Left ventricle myocardium inferior (tissue), 1 donor: ENCODE measurements around the gene KCNJ12. TPM values are rescaled to one million over a fixed set of nuclear protein-coding genes. Genes with fewer than 3 reads are reported as not detected.
"Not testable (repeated sequence)": the region's sequence is repeated elsewhere in the genome, so short reads cannot be mapped to it uniquely, and the experiment has no call there.

Experiments used
- DNase-seq: peaks from one replicate; pipeline ENCODE4 v3.0.0-alpha.2; 2020
- H3K27ac ChIP-seq: fragments of 200-600 bp; replicated peaks from 2 replicates; pipeline ENCODE4 v1.8.0; 2021
- H3K27me3 ChIP-seq: fragments of 200-600 bp; 2 replicates; pipeline ENCODE4 v1.8.0; 2021; ENCODE audit warnings: low read depth
- H3K36me3 ChIP-seq: fragments of 200-600 bp; 2 replicates; pipeline ENCODE4 v1.8.0; 2021
- H3K4me1 ChIP-seq: fragments of 200-600 bp; 2 replicates; pipeline ENCODE4 v1.8.0; 2021
- H3K4me3 ChIP-seq: fragments of 200-600 bp; 2 replicates; pipeline ENCODE4 v1.8.0; 2021; ENCODE audit warnings: mild to moderate bottlenecking, moderate library complexity
- H3K9me3 ChIP-seq: fragments of 200-600 bp; replicated peaks from 2 replicates; pipeline ENCODE4 v1.8.0; 2021
- intact Hi-C: fragments of 100-400 bp; cut with micrococcal nuclease; formaldehyde crosslinking; loops from one replicate; pipeline ENCODE4 v1.11.0; 2022
- total RNA-seq: library from RNA; stranded (reverse); fragmentation: NEBNext Ultra II Directional; extraction: Animal tissue kit (Norgen Biotek cat#: 25700); gene quantifications from one replicate; pipeline ENCODE4 v1.2.1, GENCODE V29; 2021
- TF ChIP-seq, protein P1 (sequence below): fragments of 200-600 bp; IDR thresholded peaks from 2 replicates; pipeline ENCODE4 v1.8.0; 2021; ENCODE audit warnings: antibody characterized with exemption, mild to moderate bottlenecking, borderline replicate concordance
- donor health status: DM: no; HTN: yes; CAD: no; lungs with severe emphysema.

The KCNJ12 gene
- total RNA-seq, 1 donor from 2014 or later, result 12.3 TPM

DNA sequence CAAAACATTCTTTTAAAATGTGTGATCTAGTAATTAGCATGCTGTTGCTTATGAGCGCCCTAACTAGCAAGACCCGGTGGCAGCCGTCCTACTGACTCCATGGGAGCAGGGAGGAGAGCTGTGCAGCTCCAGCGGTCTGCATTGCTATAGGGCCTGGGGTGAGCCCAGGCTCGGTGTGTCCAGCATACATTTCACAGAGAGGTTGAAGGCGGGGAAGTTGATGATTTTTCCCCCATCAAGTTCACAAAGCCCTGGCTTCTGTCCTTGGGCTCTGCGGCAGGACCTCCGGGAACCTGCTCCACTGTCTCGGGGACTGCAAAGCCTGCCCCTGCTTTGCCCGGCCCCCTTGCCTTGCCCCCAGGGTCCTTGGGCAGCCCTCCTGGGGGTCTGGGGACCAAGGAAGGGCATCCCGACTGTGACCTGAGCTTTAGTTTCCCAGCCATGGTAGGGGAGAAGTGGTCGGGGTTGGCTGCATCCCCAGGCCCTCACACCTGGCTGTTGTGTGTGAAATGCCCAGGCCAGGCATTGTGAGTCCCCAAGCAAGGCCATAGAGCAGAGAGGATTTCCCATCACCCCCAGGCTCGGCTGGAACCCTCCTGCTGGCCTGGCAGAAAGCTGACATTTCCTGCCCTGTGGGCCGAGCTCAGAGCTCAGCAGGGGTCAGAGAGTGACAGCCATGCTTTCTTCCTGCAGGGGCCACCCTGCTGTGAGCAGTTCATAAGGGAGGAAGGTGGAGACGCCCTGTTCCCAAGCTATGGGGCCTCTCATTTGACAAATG lies 24.8 kb downstream of the KCNJ12 start:
- Histone ChIP-seq H3K36me3 (no peaks in the 10 kb centered on the region), H3K9me3 (peaks cover 4% of the 10 kb centered on the region), H3K4me3 (no peak overlapping the region), H3K27me3 (no peaks in the 10 kb centered on the region), H3K4me1 (peaks cover 60% of the 10 kb centered on the region), H3K27ac (peak overlapping the region; percentile 18)
- TF ChIP-seq, protein P1, sequence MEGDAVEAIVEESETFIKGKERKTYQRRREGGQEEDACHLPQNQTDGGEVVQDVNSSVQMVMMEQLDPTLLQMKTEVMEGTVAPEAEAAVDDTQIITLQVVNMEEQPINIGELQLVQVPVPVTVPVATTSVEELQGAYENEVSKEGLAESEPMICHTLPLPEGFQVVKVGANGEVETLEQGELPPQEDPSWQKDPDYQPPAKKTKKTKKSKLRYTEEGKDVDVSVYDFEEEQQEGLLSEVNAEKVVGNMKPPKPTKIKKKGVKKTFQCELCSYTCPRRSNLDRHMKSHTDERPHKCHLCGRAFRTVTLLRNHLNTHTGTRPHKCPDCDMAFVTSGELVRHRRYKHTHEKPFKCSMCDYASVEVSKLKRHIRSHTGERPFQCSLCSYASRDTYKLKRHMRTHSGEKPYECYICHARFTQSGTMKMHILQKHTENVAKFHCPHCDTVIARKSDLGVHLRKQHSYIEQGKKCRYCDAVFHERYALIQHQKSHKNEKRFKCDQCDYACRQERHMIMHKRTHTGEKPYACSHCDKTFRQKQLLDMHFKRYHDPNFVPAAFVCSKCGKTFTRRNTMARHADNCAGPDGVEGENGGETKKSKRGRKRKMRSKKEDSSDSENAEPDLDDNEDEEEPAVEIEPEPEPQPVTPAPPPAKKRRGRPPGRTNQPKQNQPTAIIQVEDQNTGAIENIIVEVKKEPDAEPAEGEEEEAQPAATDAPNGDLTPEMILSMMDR, result no peak
- intact Hi-C loops, result no loop called here
- no peak for DNase-seq

DNA sequence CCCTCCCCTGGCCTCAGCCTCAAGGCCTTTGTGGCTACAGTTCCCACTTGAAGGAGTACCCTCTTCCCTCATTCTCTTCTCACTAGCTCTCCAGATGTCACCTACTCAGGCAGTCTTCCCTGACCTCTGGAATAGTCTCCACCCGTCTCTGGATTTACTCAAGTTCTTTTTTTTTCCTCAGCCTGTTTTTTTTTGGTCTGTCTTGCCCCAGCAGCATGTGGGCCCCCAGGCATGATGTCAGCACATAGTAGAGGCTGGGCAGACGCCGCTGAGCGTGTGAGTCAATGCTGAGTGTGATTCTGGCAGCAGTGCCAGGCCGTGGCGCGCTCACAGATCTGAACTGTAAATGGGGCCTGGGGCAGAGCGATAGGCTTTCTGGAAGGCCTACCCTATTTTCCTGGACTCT lies 26.0 kb downstream of the KCNJ12 start:
- intact Hi-C loops, H3K4me3 ChIP-seq, H3K27me3 ChIP-seq, H3K36me3 ChIP-seq, H3K9me3 ChIP-seq: not testable (repeated sequence)
- Histone ChIP-seq H3K27ac (peak overlapping the region; percentile 12), H3K4me1 (peaks cover 56% of the 10 kb centered on the region)
- DNase-seq, result peak; percentile 70

DNA sequence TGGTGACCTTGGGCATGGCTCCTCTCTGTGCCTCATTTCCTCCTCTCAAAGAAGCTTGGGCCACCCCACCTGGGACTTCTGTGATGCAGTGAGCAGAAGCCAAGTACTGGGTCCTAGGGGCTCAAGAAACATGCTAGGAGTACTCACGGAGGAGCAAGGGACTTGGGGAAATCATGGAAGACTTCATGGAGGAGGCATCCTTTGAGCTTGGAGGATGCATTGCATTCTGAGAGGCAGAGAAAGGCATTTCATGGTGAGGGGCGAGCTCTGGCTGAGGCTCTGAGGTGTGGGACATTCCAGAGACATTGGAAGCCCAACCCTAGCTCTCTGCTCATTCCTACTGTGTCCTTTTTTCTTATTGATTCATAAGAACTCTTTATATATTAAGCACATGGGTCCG lies 26.8 kb downstream of the KCNJ12 start:
- intact Hi-C loops, H3K4me3 ChIP-seq, H3K27ac ChIP-seq, H3K36me3 ChIP-seq, H3K27me3 ChIP-seq, H3K9me3 ChIP-seq, DNase-seq: not testable (repeated sequence)
- peaks cover 50% of the 10 kb centered on the region for H3K4me1 ChIP-seq

DNA sequence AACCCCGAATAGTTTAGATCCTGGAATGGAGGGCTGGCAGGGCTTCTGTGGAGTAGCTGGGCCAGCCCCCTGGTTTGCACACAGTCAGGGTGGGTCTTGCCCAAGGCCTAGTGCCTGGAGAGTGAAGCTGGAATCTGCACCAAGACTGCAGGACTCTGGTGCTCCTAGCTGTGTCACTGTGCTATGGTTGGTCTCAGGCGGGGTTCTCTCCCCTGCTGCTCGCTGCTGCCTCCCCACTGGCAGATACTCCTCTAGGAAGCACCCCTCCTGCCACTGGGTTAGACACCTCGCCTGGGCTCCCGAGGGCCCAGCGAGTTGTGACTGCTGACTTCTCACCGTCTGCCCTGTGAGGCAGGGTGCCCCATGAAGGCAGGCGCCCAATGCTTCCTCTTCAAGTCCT lies 27.9 kb downstream of the KCNJ12 start:
- H3K9me3 ChIP-seq, intact Hi-C loops, H3K36me3 ChIP-seq, H3K27me3 ChIP-seq, DNase-seq, H3K4me3 ChIP-seq: not testable (repeated sequence)
- Histone ChIP-seq H3K4me1 (peaks cover 50% of the 10 kb centered on the region), H3K27ac (peak overlapping the region; percentile 83)

DNA sequence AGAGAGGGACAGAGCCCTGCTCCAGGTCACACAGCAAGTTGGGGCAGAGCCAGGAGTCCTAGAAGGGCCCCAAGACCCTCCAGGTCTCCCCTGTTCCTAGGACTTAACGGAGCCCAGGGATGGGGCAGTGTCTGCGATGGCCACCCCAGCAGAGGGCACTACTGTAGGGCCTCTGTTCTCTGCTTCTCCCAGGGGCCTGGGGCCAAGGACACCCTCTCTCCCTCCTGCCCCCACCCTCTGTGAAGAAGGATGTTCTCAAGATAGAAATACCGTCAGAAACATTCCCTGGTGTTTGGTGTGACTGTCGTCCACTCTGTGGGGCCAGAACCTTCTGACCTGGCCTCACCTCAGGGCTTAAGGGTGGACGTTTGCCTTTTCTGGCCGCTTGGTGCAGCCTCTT lies 28.4 kb downstream of the KCNJ12 start:
- intact Hi-C loops, H3K4me3 ChIP-seq: not testable (repeated sequence)

DNA sequence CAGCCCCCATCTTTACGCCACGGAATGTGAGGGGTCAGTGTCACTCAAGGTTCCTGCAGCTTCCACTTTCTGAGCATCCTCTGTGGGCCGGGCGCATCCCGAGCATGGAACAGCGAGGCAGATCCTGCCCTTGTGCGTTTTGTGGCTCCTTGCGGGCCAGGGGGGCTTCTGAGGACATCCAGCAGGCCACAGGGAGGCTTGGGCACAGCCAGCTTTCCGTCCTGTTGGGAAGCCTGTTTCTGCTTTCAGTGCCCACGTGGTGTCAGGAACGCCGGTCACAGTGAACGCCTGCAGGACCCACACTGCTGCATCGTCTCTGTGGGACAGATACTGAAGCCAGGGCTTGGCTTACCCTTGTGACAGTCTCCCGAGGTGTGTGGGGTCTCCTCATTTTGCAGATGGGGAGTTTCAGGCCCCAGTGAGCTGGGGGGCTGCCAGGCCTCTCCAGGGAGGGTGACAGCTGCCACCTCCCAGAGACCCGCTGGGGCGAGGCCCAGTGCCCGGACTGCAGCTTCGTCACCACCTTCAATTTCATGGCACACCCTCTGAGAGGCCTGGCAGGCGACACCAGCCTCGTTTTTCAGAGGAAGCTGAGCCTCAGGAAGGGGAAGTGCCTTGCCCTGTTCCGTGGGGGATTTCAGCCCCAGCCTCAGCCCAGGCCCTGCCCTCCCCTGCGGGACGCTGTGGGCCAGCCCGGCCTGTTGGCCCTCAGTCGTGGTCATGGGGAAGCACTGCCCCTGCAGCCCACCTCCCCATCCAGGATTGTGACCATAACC lies 29.0 kb downstream of the KCNJ12 start:
- intact Hi-C loops, H3K4me3 ChIP-seq, H3K36me3 ChIP-seq, H3K27me3 ChIP-seq, H3K9me3 ChIP-seq: not testable (repeated sequence)
- H3K4me1 ChIP-seq, result peaks cover 40% of the 10 kb centered on the region
- DNase-seq, result peak; percentile 44
- peak overlapping the region; percentile 83 for H3K27ac ChIP-seq

More for the DNA sequence above, 28.4 kb downstream of the KCNJ12 start:
- DNase-seq, H3K36me3 ChIP-seq, H3K9me3 ChIP-seq, H3K27me3 ChIP-seq: not testable (repeated sequence)
- Histone ChIP-seq H3K27ac (peak overlapping the region; percentile 83), H3K4me1 (peaks cover 46% of the 10 kb centered on the region)
- TF ChIP-seq, protein P1, result peak; percentile 11

DNA sequence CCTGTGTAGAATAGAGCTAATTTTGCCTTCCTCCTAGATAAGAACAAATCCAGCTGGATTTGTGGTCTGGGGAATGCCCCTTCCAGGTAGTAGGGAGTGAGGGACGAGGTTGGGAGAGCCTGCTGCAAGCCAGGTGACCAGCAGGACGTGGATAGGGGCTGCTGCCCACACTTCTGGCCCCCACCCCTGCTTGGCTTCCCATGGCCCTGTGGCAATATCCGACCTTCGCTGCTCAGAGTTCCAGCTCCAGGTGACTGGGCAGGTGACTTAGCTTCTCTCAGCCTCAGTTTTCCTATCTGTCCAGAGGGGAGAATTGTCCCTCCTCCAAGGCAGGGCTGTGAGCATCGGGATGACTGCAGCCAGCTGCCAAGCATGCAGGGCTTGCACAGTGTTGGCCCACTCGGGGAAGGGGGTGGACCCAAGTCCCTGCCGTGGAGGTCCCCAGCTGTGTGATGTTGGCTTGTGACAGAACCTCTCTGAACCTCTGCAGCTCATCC lies 29.8 kb downstream of the KCNJ12 start:
- H3K4me3 ChIP-seq, H3K27me3 ChIP-seq, intact Hi-C loops, H3K9me3 ChIP-seq, H3K36me3 ChIP-seq: not testable (repeated sequence)
- H3K27ac ChIP-seq, result peak overlapping the region; percentile 83
- peaks cover 35% of the 10 kb centered on the region for H3K4me1 ChIP-seq
- DNase-seq, result peak; percentile 11

DNA sequence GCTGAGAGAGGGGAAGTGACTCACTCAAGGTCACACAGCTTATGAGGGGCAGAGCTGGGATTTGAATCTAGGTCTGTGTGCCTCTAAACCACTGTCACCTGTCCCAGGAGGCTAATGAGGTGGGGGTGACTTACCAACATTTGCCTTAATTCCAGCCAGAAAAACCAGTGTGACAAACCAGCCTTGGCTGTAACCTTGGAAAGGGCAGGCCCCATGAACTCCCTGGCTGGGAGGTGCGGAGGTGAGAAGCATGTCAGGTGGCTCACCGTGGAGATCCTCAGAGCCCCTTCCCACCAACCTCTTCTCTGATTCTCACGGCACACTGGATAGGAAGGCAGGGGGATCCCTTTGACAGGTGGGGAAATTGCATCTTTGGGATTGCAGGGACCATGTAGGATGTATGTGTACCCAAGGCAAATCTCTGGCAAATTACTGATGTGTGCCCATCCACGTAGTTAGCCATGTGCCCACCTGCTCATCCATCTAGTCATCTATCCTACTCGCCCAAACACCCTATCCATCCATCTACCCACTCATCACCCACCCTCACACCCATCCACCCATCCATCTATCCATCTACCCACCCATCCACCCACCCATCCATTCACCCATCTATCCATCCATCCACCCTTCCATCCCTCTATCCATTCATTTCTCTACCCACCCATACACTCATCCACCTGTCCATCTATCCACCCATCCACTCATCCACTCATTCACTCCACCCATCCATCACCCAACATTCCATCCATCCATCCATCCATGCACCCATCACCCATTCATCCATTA lies 30.7 kb downstream of the KCNJ12 start:
- H3K27me3 ChIP-seq, H3K9me3 ChIP-seq, intact Hi-C loops, H3K36me3 ChIP-seq, H3K4me3 ChIP-seq, DNase-seq: not testable (repeated sequence)
- Histone ChIP-seq H3K4me1 (peaks cover 29% of the 10 kb centered on the region), H3K27ac (peak overlapping the region; percentile 83)

DNA sequence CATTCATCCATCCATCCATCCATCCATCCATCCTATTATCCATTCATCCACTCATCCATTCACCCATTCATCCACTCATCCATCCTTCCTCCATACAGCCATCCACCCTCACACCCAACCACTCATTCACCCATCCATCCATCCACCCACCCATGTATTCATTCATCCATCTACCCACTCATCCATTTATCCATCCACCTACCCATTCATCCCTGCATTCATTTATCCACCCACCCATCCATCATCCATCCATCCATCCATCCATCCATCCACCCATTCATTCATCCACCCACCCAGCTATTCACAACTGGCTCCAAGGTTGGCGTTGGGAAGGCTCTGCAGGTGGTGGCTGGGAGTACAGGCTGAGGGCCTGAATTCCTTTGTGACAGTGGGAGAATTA lies 31.6 kb downstream of the KCNJ12 start:
- H3K27me3 ChIP-seq, H3K27ac ChIP-seq, DNase-seq, H3K4me3 ChIP-seq, intact Hi-C loops, H3K9me3 ChIP-seq, H3K36me3 ChIP-seq: not testable (repeated sequence)
- peaks cover 22% of the 10 kb centered on the region for H3K4me1 ChIP-seq

DNA sequence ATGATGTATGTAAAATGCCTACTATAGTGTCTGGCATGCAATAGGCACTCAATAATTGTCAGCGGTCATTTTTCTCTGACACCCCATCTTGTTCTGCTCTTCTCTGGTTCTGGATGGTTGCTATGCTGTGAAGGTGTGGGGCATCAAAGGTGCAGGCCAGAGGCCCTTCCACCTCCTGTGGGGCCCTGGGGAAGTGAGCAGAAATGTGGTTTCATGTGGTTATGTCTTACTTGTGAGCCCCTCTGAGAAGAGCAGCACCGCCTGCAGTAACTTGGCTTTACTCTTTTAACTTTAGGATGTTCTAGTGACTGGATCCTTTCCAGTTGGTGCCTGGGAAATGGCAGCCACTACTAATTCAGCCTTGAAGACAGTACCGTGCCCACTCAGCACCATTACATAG lies 32.1 kb downstream of the KCNJ12 start:
- peaks cover 22% of the 10 kb centered on the region for H3K4me1 ChIP-seq
- H3K27me3 ChIP-seq, H3K9me3 ChIP-seq, intact Hi-C loops, H3K4me3 ChIP-seq, H3K27ac ChIP-seq, H3K36me3 ChIP-seq, DNase-seq: not testable (repeated sequence)

DNA sequence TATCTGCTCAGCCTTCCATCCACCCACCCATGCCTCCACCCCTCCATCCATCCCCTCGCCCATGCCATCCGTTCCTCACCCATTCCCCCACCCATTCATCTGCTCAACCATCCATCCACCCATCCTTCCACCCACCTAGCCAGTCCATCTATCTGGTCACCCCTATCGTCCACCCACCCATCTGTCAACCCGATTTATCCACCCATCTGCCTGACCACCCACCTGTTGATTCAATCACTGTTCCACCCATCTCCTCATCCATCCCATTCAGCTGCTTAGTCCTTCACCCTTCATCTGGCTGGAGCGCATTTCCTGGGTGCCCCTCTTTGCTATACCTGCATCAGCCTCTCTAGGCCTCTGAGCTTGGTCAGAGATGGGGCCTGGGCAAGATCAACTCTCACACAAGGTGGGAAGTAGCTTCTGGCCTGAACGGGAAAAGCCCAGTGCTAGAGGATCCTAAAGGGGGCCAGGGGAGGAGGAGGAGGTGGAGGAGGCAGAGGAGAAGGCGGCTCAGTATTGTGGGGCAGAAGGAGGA lies 32.7 kb downstream of the KCNJ12 start:
- H3K9me3 ChIP-seq, H3K4me3 ChIP-seq, DNase-seq, H3K27me3 ChIP-seq, intact Hi-C loops, H3K27ac ChIP-seq, H3K36me3 ChIP-seq: not testable (repeated sequence)
- H3K4me1 ChIP-seq, result peaks cover 21% of the 10 kb centered on the region
